Left ventricle myocardium inferior (tissue), 1 donor: ENCODE measurements around the gene GNPTAB. TPM values are rescaled to one million over a fixed set of nuclear protein-coding genes. Genes with fewer than 3 reads are reported as not detected.

ENCODE experiments used
- DNase-seq: peaks from one replicate; pipeline ENCODE4 v3.0.0-alpha.2; 2020
- H3K27ac ChIP-seq: fragments of 200-600 bp; replicated peaks from 2 replicates; pipeline ENCODE4 v1.8.0; 2021
- H3K27me3 ChIP-seq: fragments of 200-600 bp; 2 replicates; pipeline ENCODE4 v1.8.0; 2021; ENCODE audit warnings: low read depth
- H3K36me3 ChIP-seq: fragments of 200-600 bp; 2 replicates; pipeline ENCODE4 v1.8.0; 2021
- H3K4me1 ChIP-seq: fragments of 200-600 bp; 2 replicates; pipeline ENCODE4 v1.8.0; 2021
- H3K4me3 ChIP-seq: fragments of 200-600 bp; 2 replicates; pipeline ENCODE4 v1.8.0; 2021; ENCODE audit warnings: mild to moderate bottlenecking, moderate library complexity
- H3K9me3 ChIP-seq: fragments of 200-600 bp; replicated peaks from 2 replicates; pipeline ENCODE4 v1.8.0; 2021
- CTCF ChIP-seq: fragments of 200-600 bp; IDR thresholded peaks from 2 replicates; pipeline ENCODE4 v1.8.0; 2021; ENCODE audit warnings: antibody characterized with exemption, mild to moderate bottlenecking, borderline replicate concordance
- intact Hi-C: fragments of 100-400 bp; cut with micrococcal nuclease; formaldehyde crosslinking; loops from one replicate; pipeline ENCODE4 v1.11.0; 2022
- total RNA-seq: library from RNA; stranded (reverse); fragmentation: NEBNext Ultra II Directional; extraction: Animal tissue kit (Norgen Biotek cat#: 25700); gene quantifications from one replicate; pipeline ENCODE4 v1.2.1, GENCODE V29; 2021
- donor health status: DM: no; HTN: yes; CAD: no; lungs with severe emphysema.

The GNPTAB gene
- total RNA-seq, 1 donor from 2014 or later, result 55.2 TPM

GRCh38 chr12:101781834-101782233 is 48.9 kb downstream of the GNPTAB start:
- no peak for TF ChIP-seq CTCF
- Histone ChIP-seq H3K9me3 (no peaks in the 10 kb centered on the region), H3K27ac (no peak overlapping the region), H3K4me1 (peaks cover 32% of the 10 kb centered on the region), H3K27me3 (no peaks in the 10 kb centered on the region), H3K36me3 (peaks cover 29% of the 10 kb centered on the region), H3K4me3 (no peak overlapping the region)
- intact Hi-C loops, result no loop called here
- DNase-seq, result no peak

GRCh38 chr12:101780599-101780998 is 50.2 kb downstream of the GNPTAB start:
- DNase-seq, result no peak
- Histone ChIP-seq H3K27ac (no peak overlapping the region), H3K27me3 (no peaks in the 10 kb centered on the region), H3K4me3 (no peak overlapping the region), H3K9me3 (no peaks in the 10 kb centered on the region), H3K36me3 (peaks cover 24% of the 10 kb centered on the region), H3K4me1 (peaks cover 32% of the 10 kb centered on the region)
- intact Hi-C loops, result no loop called here
- TF ChIP-seq CTCF, result no peak

GRCh38 chr12:101779626-101780025 is 51.1 kb downstream of the GNPTAB start:
- peaks cover 16% of the 10 kb centered on the region for H3K36me3 ChIP-seq

GRCh38 chr12:101779200-101779599 is 51.6 kb downstream of the GNPTAB start:
- H3K4me1 ChIP-seq, result peaks cover 32% of the 10 kb centered on the region
- H3K27ac ChIP-seq, result no peak overlapping the region
- H3K36me3 ChIP-seq, result peaks cover 12% of the 10 kb centered on the region
- no peaks in the 10 kb centered on the region for H3K27me3 ChIP-seq
- no peak for TF ChIP-seq CTCF
- no peaks in the 10 kb centered on the region for H3K9me3 ChIP-seq
- no peak overlapping the region for H3K4me3 ChIP-seq
- intact Hi-C loops, result no loop called here
- DNase-seq, result no peak

More at GRCh38 chr12:101779626-101780025, 51.1 kb downstream of the GNPTAB start:
- Histone ChIP-seq H3K4me3 (no peak overlapping the region), H3K27ac (no peak overlapping the region), H3K27me3 (no peaks in the 10 kb centered on the region), H3K4me1 (peaks cover 32% of the 10 kb centered on the region), H3K9me3 (no peaks in the 10 kb centered on the region)
- no peak for DNase-seq
- intact Hi-C loops, result no loop called here
- no peak for TF ChIP-seq CTCF

- TF ChIP-seq CTCF, result no peak
- Histone ChIP-seq H3K27me3 (no peaks in the 10 kb centered on the region), H3K9me3 (no peaks in the 10 kb centered on the region), H3K36me3 (peaks cover 6% of the 10 kb centered on the region), H3K4me1 (peaks cover 20% of the 10 kb centered on the region), H3K27ac (peak overlapping the region; percentile 47), H3K4me3 (no peak overlapping the region)
- intact Hi-C loops, result no loop called here
- peak; percentile 23 for DNase-seq
Measured at GRCh38 chr12:101777978-101778377, 52.8 kb downstream of the GNPTAB start.

GRCh38 chr12:101777485-101777884 is 53.3 kb downstream of the GNPTAB start:
- no peak for TF ChIP-seq CTCF
- intact Hi-C loops, result no loop called here
- DNase-seq, result no peak
- Histone ChIP-seq H3K9me3 (no peaks in the 10 kb centered on the region), H3K4me1 (peaks cover 15% of the 10 kb centered on the region), H3K27me3 (no peaks in the 10 kb centered on the region), H3K36me3 (peaks cover 6% of the 10 kb centered on the region), H3K27ac (peak overlapping the region; percentile 47), H3K4me3 (no peak overlapping the region)
